ENCODE data around the gene INPP5B. TPM values are rescaled to one million over a fixed set of nuclear protein-coding genes. Genes with fewer than 3 reads are reported as not detected.

The INPP5B gene
- total and polyA plus RNA-seq, 9 of the 15 experiments (the other 6 are each of a cell fraction or from before 2014, with no cell fraction given): 14.1 to 28.7 (median 20.9) TPM

- no peak for TF ChIP-seq GABPA (tag; conservative IDR thresholded peaks at IDR 0.05; ENCODE audit: low read depth)
- TF ChIP-seq SETDB1 (IDR thresholded peaks at IDR 0.05; ENCODE audit: low read length): no peak
- TF ChIP-seq FOS (IDR thresholded peaks at IDR 0.05; ENCODE audit: extremely low read depth, insufficient read length): no peak
- TF ChIP-seq ATF3 (IDR thresholded peaks at IDR 0.05): no peak
- no peak for TF ChIP-seq ATF3 (CRISPR knock-in tag; conservative IDR thresholded peaks at IDR 0.05)
- TF ChIP-seq ZNF512 (tag; IDR thresholded peaks at IDR 0.05): no peak
- no peak for TF ChIP-seq RBBP5 (IDR thresholded peaks at IDR 0.05; ENCODE audit: borderline replicate concordance, insufficient read depth, low read length, poor library complexity, severe bottlenecking)
- no peak for TF ChIP-seq STAG1 (CRISPR knock-in tag; IDR thresholded peaks at IDR 0.05; ENCODE audit: borderline replicate concordance)
- no peak for TF ChIP-seq ZNF274 (IDR thresholded peaks at IDR 0.05; ENCODE audit: borderline replicate concordance, low read depth, low read length)
- no peak for TF ChIP-seq DPF2 (IDR thresholded peaks at IDR 0.05)
These were observed 31.3 kb downstream of the INPP5B start (continued) for GRCh38 chr1:37915476-37916093.

Measured in K562 (cell line).